Adrenal gland (tissue), 12 donors: ENCODE measurements around the gene NREP. TPM values are rescaled to one million over a fixed set of nuclear protein-coding genes. Genes with fewer than 3 reads are reported as not detected.

ENCODE experiments used
- DNase-seq, 7 donors: peaks; one replicate each; pipeline ENCODE4 v3.0.0-alpha.2; 2019 to 2020
- H3K27ac ChIP-seq, 5 donors: fragments of 200-600 bp; sonication (generic) in 4 of 5; 1 replicate in 3 of 5; 2 replicates in 2 of 5; pipeline versions ENCODE4 v1.5.1 to v1.8.0; 2016 to 2020; ENCODE audit warnings: mild to moderate bottlenecking in 1 of 5
- H3K27me3 ChIP-seq: fragments of 200-600 bp; 2 replicates; pipeline ENCODE4 v1.8.0; 2021
- H3K36me3 ChIP-seq, 2 donors: fragments of 200-600 bp; replicated peaks in 1 of 2; 1 replicate in 1 of 2; 2 replicates in 1 of 2; pipeline versions ENCODE4 v1.5.1 to v1.8.0; 2018 to 2022
- H3K4me1 ChIP-seq, 2 donors: fragments of 200-600 bp; replicated peaks in 1 of 2; 1 replicate in 1 of 2; 2 replicates in 1 of 2; pipeline versions ENCODE4 v1.5.1 to v1.8.0; 2018 to 2021
- H3K4me3 ChIP-seq, 4 donors: fragments of 200-600 bp; sonication (generic) in 3 of 4; one replicate each; pipeline ENCODE4 v1.5.1; 2016 to 2018
- H3K9me3 ChIP-seq, 3 donors: fragments of 200-600 bp; sonication (generic) in 1 of 3; replicated peaks in 1 of 3; 1 replicate in 2 of 3; 2 replicates in 1 of 3; pipeline versions ENCODE4 v1.5.1 to v1.8.0; 2016 to 2021
- POLR2A ChIP-seq, 2 donors: fragments of 450-650 bp; IDR thresholded peaks; one replicate each; pipeline ENCODE4 v1.6.1; 2017; ENCODE audit warnings: antibody characterized with exemption in 2 of 2, mild to moderate bottlenecking in 2 of 2, moderate library complexity in 1 of 2
- WGBS, 4 donors: extraction: QIAGEN DNeasy Blood & Tissue Kit in 2 of 4; methylation state at CpG; one replicate each; pipeline versions ENCODE4 v1.1.5 to v1.1.7; 2013 to 2017; 5-methylcytosine and 5-hydroxymethylcytosine counted together
- intact Hi-C, 2 donors: fragments of 100-400 bp; cut with DNase I; formaldehyde crosslinking; loops; one replicate each; pipeline versions ENCODE4 v1.14.1 to v1.15.0; 2022 to 2023
- polyA plus RNA-seq, 3 donors: library from polyadenylated mRNA; stranded (reverse); fragments of 200-250 nt in 2 of 3; fragments of 350-450 nt in 1 of 3; fragmentation: Illumina TruSeq in 1 of 3; extraction: RNeasy Lipid Tissue Mini Kit (QIAGEN cat#74804) in 1 of 3; gene quantifications; one replicate each; pipeline ENCODE4 v1.2.3, GENCODE V29; 2013 to 2014
- total RNA-seq, 9 donors: library from RNA; depleted of rRNA in 4 of 9; stranded (reverse); fragments of >200 nt in 4 of 9; fragments of 120-200 nt in 1 of 9; fragmentation: NEBNext Ultra II Directional in 1 of 9; extraction: Animal tissue kit (Norgen Biotek cat#: 25700) in 1 of 9; gene quantifications; one replicate each; pipeline versions ENCODE4 v1.1.0 to v1.2.4, GENCODE V29; 2013 to 2023
- TF ChIP-seq, protein P1 (sequence below), 6 experiments: fragments of 450-650 bp in 4 of 6; fragments of 200-600 bp in 2 of 6; sonication (generic) in 1 of 6; IDR thresholded peaks; 1 replicate in 5 of 6; 2 replicates in 1 of 6; pipeline versions ENCODE4 v1.5.1 to v1.8.0; 2016 to 2021; ENCODE audit warnings: antibody characterized with exemption in 6 of 6, mild to moderate bottlenecking in 2 of 6, moderate library complexity in 1 of 6
- donor health status: healthy with polysubstance abuse.
- donor health status: Bipolar disorder and iron deficiency.
- donor health status: DM: yes; HTN: yes; CAD: no.
- donor health status: DM: no; HTN: no; CAD: no.
- donor health status: DM: no; HTN: no; CAD: no.
- donor health status: DM: yes; HTN: yes; CAD: no.

NREP gene
- total and polyA plus RNA-seq, 12 donors = 11.4 to 247 (median 52.8) TPM

DNA sequence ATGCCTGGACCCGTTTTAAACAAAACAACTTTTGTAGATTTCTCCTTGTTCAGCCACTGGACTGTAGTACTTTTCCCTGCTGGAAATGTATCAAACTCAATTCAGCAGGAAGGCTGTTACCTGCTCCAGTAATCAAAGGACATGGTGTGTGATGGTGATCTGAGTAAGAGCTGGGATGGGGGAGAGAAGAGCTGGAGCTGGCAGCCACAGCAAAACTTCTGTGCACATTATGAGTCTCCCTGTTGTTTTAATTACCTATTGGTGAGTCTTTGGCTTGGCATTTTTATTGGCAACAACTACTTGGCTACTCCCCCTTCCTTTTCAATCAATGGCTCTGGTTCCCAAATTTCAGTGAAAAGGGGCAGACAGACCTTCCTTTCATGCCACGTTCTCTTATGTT, 9.7 kb downstream of the NREP start:
- no peaks in the 10 kb centered on the region for H3K27me3 ChIP-seq
- DNase-seq = no peak
- WGBS, 4 donors = 65 to 69% (median 67%) methylated on average over 2 of the region's 2 CpGs
- peaks cover 25 to 55% of the 10 kb centered on the region in 2 donors for H3K4me1 ChIP-seq
- peak overlapping the region in 3 of 5 donors; percentile 66 to 87 (median 77) for H3K27ac ChIP-seq
- no peaks in the 10 kb centered on the region for H3K36me3 ChIP-seq
- TF ChIP-seq, protein P1, sequence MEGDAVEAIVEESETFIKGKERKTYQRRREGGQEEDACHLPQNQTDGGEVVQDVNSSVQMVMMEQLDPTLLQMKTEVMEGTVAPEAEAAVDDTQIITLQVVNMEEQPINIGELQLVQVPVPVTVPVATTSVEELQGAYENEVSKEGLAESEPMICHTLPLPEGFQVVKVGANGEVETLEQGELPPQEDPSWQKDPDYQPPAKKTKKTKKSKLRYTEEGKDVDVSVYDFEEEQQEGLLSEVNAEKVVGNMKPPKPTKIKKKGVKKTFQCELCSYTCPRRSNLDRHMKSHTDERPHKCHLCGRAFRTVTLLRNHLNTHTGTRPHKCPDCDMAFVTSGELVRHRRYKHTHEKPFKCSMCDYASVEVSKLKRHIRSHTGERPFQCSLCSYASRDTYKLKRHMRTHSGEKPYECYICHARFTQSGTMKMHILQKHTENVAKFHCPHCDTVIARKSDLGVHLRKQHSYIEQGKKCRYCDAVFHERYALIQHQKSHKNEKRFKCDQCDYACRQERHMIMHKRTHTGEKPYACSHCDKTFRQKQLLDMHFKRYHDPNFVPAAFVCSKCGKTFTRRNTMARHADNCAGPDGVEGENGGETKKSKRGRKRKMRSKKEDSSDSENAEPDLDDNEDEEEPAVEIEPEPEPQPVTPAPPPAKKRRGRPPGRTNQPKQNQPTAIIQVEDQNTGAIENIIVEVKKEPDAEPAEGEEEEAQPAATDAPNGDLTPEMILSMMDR (IDR thresholded peaks at IDR 0.05) = no peak
- no peaks in the 10 kb centered on the region for H3K9me3 ChIP-seq
- H3K4me3 ChIP-seq = no peak overlapping the region
- intact Hi-C loops = no loop called here

DNA sequence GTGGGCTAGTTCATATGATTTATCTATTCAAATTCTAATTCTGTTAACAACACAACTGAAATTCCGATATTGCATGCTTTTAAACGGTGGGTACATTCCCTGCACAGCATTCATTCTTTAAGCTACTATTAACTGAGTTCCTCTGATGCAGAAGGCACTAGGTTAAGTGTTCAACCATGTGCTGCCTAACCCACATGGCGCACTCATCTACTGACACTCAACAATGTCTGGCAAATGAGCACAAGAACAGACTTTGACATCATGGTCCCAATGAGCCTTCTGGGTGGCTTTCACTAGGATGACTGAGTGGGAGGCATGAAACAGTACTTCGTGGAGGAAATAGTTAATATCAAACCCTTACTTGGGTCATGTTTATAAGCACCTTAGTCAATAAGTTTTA, 10.2 kb downstream of the NREP start:
- intact Hi-C loops = no loop called here
- DNase-seq = no peak
- TF ChIP-seq, protein P1 (IDR thresholded peaks at IDR 0.05) = no peak
- TF ChIP-seq POLR2A (IDR thresholded peaks at IDR 0.05) = no peak
- H3K27me3 ChIP-seq = no peaks in the 10 kb centered on the region
- peak overlapping the region in 2 of 5 donors; percentile 77 to 87 for H3K27ac ChIP-seq
- no peaks in the 10 kb centered on the region for H3K9me3 ChIP-seq
- no peaks in the 10 kb centered on the region for H3K36me3 ChIP-seq
- H3K4me1 ChIP-seq = peaks cover 25 to 60% of the 10 kb centered on the region in 2 donors
- H3K4me3 ChIP-seq = no peak overlapping the region
- 84 to 93% (median 89%) methylated on average over 4 of the region's 4 CpGs for whole genome bisulfite sequencing, 4 donors

DNA sequence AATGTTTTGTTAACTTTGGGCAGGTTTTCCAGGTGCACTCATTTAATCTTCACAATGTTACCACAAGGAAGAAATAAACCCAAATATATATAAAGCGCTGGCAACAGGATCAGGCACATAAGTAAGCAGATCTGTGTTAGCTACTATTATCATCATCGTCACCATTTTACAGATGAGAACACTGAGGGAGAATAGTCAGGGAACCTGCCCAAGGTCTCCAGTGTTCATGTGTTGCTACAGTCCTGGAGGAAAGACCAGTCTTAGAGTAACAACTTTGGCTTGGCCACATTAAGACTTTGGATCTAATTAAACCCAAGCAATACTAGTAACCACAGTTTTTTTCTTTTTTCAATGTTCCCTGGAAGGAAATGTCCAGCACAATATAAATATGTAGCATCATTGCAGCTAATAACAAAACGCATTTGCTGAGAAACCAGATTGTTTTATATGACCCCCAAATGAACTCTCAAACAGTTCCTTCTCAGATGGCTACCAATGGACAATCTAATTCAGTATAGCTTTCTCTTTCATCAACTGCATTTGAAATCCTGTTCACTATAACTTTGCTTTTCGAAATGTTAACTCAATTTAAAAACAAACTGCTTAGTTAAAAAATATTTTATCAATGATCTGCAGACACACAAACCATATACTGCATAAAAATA, 11.8 kb downstream of the NREP start:
- 85 to 91% (median 86%) methylated on average over 4 of the region's 4 CpGs for WGBS, 4 donors
- H3K27ac ChIP-seq = no peak overlapping the region
- no peak for DNase-seq
- no peak overlapping the region for H3K4me3 ChIP-seq
- H3K4me1 ChIP-seq = peaks cover 25 to 61% of the 10 kb centered on the region in 2 donors
- intact Hi-C loops = no loop called here
- no peaks in the 10 kb centered on the region for H3K27me3 ChIP-seq
- TF ChIP-seq POLR2A (IDR thresholded peaks at IDR 0.05) = no peak
- TF ChIP-seq, protein P1 (IDR thresholded peaks at IDR 0.05) = no peak
- H3K36me3 ChIP-seq = no peaks in the 10 kb centered on the region
- H3K9me3 ChIP-seq = no peaks in the 10 kb centered on the region

DNA sequence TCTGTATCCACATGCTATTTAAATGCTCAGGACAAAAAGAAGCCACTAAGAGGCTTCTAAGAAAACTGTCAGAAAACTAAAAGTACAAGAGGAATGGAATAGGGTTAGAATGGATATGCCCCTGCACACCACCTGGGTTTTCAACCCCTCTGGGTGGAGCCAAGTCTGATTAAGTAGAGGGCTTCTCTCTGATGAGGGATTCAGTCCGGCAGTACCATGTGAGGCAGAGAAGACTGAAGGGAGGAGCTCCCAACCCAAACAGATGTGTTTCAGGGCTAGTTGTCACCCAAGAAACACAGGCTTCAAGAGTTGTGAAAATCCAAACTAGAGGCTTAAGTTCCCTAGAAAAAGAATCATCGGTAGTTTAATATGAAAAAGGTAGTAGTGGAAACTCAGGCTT, 12.5 kb downstream of the NREP start:
- Histone ChIP-seq H3K9me3 (no peaks in the 10 kb centered on the region), H3K4me1 (peaks cover 25 to 61% of the 10 kb centered on the region in 2 donors), H3K27me3 (no peaks in the 10 kb centered on the region), H3K27ac (no peak overlapping the region), H3K36me3 (no peaks in the 10 kb centered on the region), H3K4me3 (no peak overlapping the region)
- TF ChIP-seq POLR2A (IDR thresholded peaks at IDR 0.05) = no peak
- TF ChIP-seq, protein P1 (IDR thresholded peaks at IDR 0.05) = no peak
- intact Hi-C loops = no loop called here
- no peak for DNase-seq
- 82 to 95% (median 86%) methylated on average over 2 of the region's 2 CpGs for WGBS, 4 donors
